ENCODE results near the gene LGALS4. TPM values are rescaled to one million over a fixed set of nuclear protein-coding genes. Genes with fewer than 3 reads are reported as not detected.
"Not testable (repeated sequence)": the region's sequence is repeated elsewhere in the genome, so short reads cannot be mapped to it uniquely, and the experiment has no call there.

The LGALS4 gene
- total RNA-seq, 1 experiment from 2014 or later, result 0.52 TPM

GRCh38 chr19:38799104-38799503, 13.6 kb downstream of the LGALS4 start:
- Histone ChIP-seq H3K4me1 (ENCODE audit: low read length) (peaks cover 3% of the 10 kb centered on the region; the same call in 1 of the 2 replicates), H3K9me2 (replicated peaks; ENCODE audit: insufficient read depth, low read length) (no peaks in the 10 kb centered on the region), H3K79me2 (ENCODE audit: low read length) (no peaks in the 10 kb centered on the region), H3K9ac (ENCODE audit: low read length) (no peak overlapping the region), H4K20me1 (ENCODE audit: insufficient read depth, low read depth, low read length) (no peaks in the 10 kb centered on the region), H3K9me3 (ENCODE audit: low read length) (no peaks in the 10 kb centered on the region), H3K4me3 (ENCODE audit: low read length) (no peak overlapping the region), H3K27me3 (ENCODE audit: low read length) (no peaks in the 10 kb centered on the region), H3K4me2 (ENCODE audit: low read depth, low read length, poor library complexity, severe bottlenecking) (no peak overlapping the region), H3K36me3 (ENCODE audit: insufficient read depth, low read length) (no peaks in the 10 kb centered on the region), H2AFZ (ENCODE audit: low read length) (no peak overlapping the region), H3K27ac (ENCODE audit: low read length) (no peak overlapping the region)
- no peak for DNase-seq

DNA sequence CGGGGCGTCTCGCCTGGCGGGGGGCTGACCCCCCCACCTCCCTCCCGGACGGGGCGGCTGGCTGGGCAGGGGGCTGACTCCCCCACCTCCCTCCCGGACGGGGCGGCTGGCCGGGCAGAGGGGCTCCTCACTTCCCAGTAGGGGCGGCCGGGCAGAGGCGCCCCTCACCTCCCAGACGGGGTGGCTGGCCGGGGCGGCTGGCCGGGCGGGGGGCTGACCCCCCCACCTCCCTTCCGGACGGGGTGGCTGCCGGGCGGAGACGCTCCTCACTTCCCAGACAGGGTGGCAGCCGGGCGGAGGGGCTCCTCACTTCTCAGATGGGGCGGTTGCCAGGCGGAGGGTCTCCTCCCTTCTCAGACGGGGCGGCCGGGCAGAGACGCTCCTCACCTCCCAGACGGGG, 15.0 kb downstream of the LGALS4 start:
- H4K20me1 ChIP-seq (ENCODE audit: insufficient read depth, low read depth, low read length); DNase-seq; H3K4me1 ChIP-seq (ENCODE audit: low read length); H3K9ac ChIP-seq (ENCODE audit: low read length); H3K9me2 ChIP-seq (replicated peaks; ENCODE audit: insufficient read depth, low read length); H3K4me3 ChIP-seq (ENCODE audit: low read length); H3K27me3 ChIP-seq (ENCODE audit: low read length); H2AFZ ChIP-seq (ENCODE audit: low read length); H3K27ac ChIP-seq (ENCODE audit: low read length); H3K79me2 ChIP-seq (ENCODE audit: low read length); H3K4me2 ChIP-seq (ENCODE audit: low read depth, low read length, poor library complexity, severe bottlenecking); H3K36me3 ChIP-seq (ENCODE audit: insufficient read depth, low read length); H3K9me3 ChIP-seq (ENCODE audit: low read length): not testable (repeated sequence)

DNA sequence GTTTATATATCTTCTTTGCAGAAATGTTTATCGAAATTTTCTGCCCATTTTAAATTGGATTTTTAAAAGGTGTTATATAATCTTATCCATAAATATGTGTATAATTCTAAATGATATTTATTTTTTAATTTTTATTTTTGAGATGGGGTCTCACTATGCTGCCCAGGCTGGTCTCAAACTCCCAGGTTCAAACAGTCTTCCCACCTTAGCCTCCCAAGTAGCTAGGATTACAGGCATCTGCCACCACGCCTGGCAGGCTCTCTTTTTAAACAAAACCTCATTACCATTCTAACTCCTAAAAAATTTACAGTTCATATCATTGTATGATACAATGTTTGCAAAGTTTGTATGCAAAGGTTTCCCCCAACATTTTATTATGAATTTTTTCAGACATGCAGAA, 16.6 kb downstream of the LGALS4 start:
- Histone ChIP-seq H3K4me3 (ENCODE audit: low read length) (no peak overlapping the region), H4K20me1 (ENCODE audit: insufficient read depth, low read depth, low read length) (no peaks in the 10 kb centered on the region), H3K4me1 (ENCODE audit: low read length) (peaks cover 3% of the 10 kb centered on the region; the same call in 1 of the 2 replicates), H3K27ac (ENCODE audit: low read length) (no peak overlapping the region), H3K9me3 (ENCODE audit: low read length) (no peaks in the 10 kb centered on the region), H3K9me2 (replicated peaks; ENCODE audit: insufficient read depth, low read length) (no peaks in the 10 kb centered on the region), H3K9ac (ENCODE audit: low read length) (no peak overlapping the region), H3K4me2 (ENCODE audit: low read depth, low read length, poor library complexity, severe bottlenecking) (no peak overlapping the region), H3K79me2 (ENCODE audit: low read length) (no peaks in the 10 kb centered on the region), H3K27me3 (ENCODE audit: low read length) (no peaks in the 10 kb centered on the region), H2AFZ (ENCODE audit: low read length) (no peak overlapping the region), H3K36me3 (ENCODE audit: insufficient read depth, low read length) (no peaks in the 10 kb centered on the region)
- DNase-seq, result no peak

GRCh38 chr19:38795549-38795948, 17.2 kb downstream of the LGALS4 start:
- H3K9ac ChIP-seq (ENCODE audit: low read length), result no peak overlapping the region
- H2AFZ ChIP-seq (ENCODE audit: low read length), result no peak overlapping the region
- H3K36me3 ChIP-seq (ENCODE audit: insufficient read depth, low read length), result no peaks in the 10 kb centered on the region
- H3K9me3 ChIP-seq (ENCODE audit: low read length), result no peaks in the 10 kb centered on the region
- peaks cover 3% of the 10 kb centered on the region; the same call in 1 of the 2 replicates for H3K4me1 ChIP-seq (ENCODE audit: low read length)
- no peaks in the 10 kb centered on the region for H3K9me2 ChIP-seq (replicated peaks; ENCODE audit: insufficient read depth, low read length)
- no peaks in the 10 kb centered on the region for H3K27me3 ChIP-seq (ENCODE audit: low read length)
- H4K20me1 ChIP-seq (ENCODE audit: insufficient read depth, low read depth, low read length), result no peaks in the 10 kb centered on the region
- no peak for DNase-seq
- H3K27ac ChIP-seq (ENCODE audit: low read length), result no peak overlapping the region
- no peaks in the 10 kb centered on the region for H3K79me2 ChIP-seq (ENCODE audit: low read length)
- no peak overlapping the region for H3K4me2 ChIP-seq (ENCODE audit: low read depth, low read length, poor library complexity, severe bottlenecking)
- no peak overlapping the region for H3K4me3 ChIP-seq (ENCODE audit: low read length)

- H3K4me2 ChIP-seq (ENCODE audit: low read depth, low read length, poor library complexity, severe bottlenecking), result no peak overlapping the region
- no peak overlapping the region for H3K9ac ChIP-seq (ENCODE audit: low read length)
- H3K79me2 ChIP-seq (ENCODE audit: low read length), result no peaks in the 10 kb centered on the region
- no peaks in the 10 kb centered on the region for H3K27me3 ChIP-seq (ENCODE audit: low read length)
- no peaks in the 10 kb centered on the region for H4K20me1 ChIP-seq (ENCODE audit: insufficient read depth, low read depth, low read length)
- H3K4me3 ChIP-seq (ENCODE audit: low read length), result no peak overlapping the region
- no peak overlapping the region for H2AFZ ChIP-seq (ENCODE audit: low read length)
- H3K27ac ChIP-seq (ENCODE audit: low read length), result no peak overlapping the region
- H3K36me3 ChIP-seq (ENCODE audit: insufficient read depth, low read length), result no peaks in the 10 kb centered on the region
- H3K9me3 ChIP-seq (ENCODE audit: low read length), result no peaks in the 10 kb centered on the region
- no peaks in the 10 kb centered on the region for H3K9me2 ChIP-seq (replicated peaks; ENCODE audit: insufficient read depth, low read length)
- no peak for DNase-seq
- H3K4me1 ChIP-seq (ENCODE audit: low read length), result peaks cover 3% of the 10 kb centered on the region; the same call in 1 of the 2 replicates
Measured at GRCh38 chr19:38793671-38794070, 19.1 kb downstream of the LGALS4 start.

DNA sequence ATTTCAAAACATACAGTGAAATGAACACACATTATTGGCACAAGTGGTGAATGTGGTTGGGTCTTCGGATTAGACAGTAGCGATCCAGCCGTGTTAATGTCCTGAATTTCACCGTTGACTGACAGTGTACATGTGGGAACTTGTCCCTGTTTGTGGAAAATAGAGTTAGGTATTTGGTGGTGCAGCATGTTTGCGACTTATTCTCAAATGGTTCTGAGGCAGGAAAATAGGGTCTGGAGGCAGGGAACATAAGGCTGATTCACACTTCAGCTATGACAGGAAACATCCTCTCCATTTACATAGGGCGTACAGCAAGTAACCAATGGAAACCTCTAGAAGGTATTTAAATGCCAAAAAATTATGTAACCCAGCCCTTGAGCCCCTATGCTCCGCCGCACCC, 19.6 kb downstream of the LGALS4 start:
- Histone ChIP-seq H3K36me3 (ENCODE audit: insufficient read depth, low read length) (no peaks in the 10 kb centered on the region), H3K9ac (ENCODE audit: low read length) (no peak overlapping the region), H3K9me3 (ENCODE audit: low read length) (no peaks in the 10 kb centered on the region), H3K27me3 (ENCODE audit: low read length) (no peaks in the 10 kb centered on the region), H3K27ac (ENCODE audit: low read length) (no peak overlapping the region), H3K4me2 (ENCODE audit: low read depth, low read length, poor library complexity, severe bottlenecking) (no peak overlapping the region), H4K20me1 (ENCODE audit: insufficient read depth, low read depth, low read length) (no peaks in the 10 kb centered on the region), H3K4me1 (ENCODE audit: low read length) (peaks cover 3% of the 10 kb centered on the region; the same call in 1 of the 2 replicates), H3K9me2 (replicated peaks; ENCODE audit: insufficient read depth, low read length) (no peaks in the 10 kb centered on the region), H3K79me2 (ENCODE audit: low read length) (no peaks in the 10 kb centered on the region), H3K4me3 (ENCODE audit: low read length) (no peak overlapping the region), H2AFZ (ENCODE audit: low read length) (no peak overlapping the region)
- DNase-seq, result no peak

DNA sequence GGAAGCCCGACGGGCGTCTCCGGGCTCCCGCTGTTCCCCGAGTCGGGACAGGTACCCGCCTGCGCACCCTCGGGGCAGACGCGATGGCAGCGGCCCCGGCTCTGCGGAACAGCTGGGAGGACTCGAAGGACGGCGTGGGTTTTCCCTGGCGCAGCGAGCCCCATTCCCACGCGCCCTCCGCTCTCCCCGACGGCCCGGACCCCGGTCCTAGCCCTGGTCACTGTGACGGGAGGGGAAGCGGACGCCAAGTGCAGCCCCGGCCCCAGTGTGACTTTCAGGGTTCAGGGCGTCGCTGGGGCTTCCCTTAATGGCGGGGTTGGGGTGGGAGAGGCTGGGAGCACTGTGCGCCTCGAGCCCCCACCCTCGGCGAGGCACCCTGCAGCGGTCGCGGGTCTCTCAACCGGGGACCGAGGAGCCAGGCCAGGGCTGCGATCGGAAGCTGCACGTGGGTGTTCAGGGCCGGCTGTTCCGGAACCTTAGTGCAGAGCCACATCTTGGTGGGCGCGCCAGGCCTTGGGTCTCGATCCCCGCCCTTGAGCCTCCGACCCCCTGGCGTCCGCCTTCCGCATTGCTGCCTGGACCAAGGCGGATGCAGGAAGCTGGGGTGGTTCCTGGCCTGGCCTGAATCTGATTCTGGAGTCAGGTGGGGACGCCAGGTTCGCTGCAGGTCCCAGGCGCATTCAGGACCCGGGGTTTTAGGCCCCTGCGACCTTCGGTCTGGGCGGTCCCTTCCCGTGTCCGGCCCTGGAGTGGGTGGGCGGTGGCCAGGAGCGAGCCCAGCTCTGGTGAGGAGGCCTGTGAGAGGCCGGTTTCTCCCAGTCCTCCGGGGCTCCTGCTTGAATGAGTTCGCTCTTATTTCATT, 20.3 kb downstream of the LGALS4 start:
- Histone ChIP-seq H2AFZ (ENCODE audit: low read length) (no peak overlapping the region), H3K9ac (ENCODE audit: low read length) (no peak overlapping the region), H3K36me3 (ENCODE audit: insufficient read depth, low read length) (no peaks in the 10 kb centered on the region), H3K4me3 (ENCODE audit: low read length) (no peak overlapping the region), H3K9me2 (replicated peaks; ENCODE audit: insufficient read depth, low read length) (no peaks in the 10 kb centered on the region), H3K27me3 (ENCODE audit: low read length) (no peaks in the 10 kb centered on the region), H4K20me1 (ENCODE audit: insufficient read depth, low read depth, low read length) (no peaks in the 10 kb centered on the region), H3K4me2 (ENCODE audit: low read depth, low read length, poor library complexity, severe bottlenecking) (no peak overlapping the region), H3K27ac (ENCODE audit: low read length) (no peak overlapping the region), H3K79me2 (ENCODE audit: low read length) (no peaks in the 10 kb centered on the region), H3K4me1 (ENCODE audit: low read length) (peaks cover 3% of the 10 kb centered on the region; the same call in 1 of the 2 replicates), H3K9me3 (ENCODE audit: low read length) (no peaks in the 10 kb centered on the region)
- no peak for DNase-seq

DNA sequence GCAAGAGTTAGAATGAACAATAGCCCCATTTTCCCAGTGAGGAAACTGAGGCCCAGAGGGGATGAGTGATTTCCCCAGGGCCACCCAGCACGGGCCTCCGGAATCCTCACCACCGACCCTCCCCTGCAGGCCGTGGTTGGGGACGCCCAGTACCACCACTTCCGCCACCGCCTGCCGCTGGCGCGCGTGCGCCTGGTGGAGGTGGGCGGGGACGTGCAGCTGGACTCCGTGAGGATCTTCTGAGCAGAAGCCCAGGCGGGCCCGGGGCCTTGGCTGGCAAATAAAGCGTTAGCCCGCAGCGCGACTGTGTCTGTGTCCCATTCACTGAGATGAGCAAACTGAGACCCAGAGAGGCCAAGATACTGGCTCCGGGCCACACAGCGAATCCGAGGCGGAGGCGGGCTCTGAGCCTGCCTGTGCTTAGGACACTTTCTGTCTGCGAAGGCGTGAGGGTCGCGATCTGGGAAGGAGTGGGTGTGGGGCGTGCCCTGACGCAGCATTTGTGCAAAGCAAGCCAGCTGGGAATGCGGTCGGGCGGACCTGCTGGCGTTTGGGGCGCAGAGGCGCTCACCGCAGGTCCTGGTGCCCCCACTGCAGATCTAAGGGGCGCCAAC, 21.2 kb downstream of the LGALS4 start:
- H3K36me3 ChIP-seq (ENCODE audit: insufficient read depth, low read length); H3K27me3 ChIP-seq (ENCODE audit: low read length); H2AFZ ChIP-seq (ENCODE audit: low read length); H3K27ac ChIP-seq (ENCODE audit: low read length); H3K4me3 ChIP-seq (ENCODE audit: low read length); H3K9me3 ChIP-seq (ENCODE audit: low read length); H3K4me1 ChIP-seq (ENCODE audit: low read length); H3K79me2 ChIP-seq (ENCODE audit: low read length); H3K9ac ChIP-seq (ENCODE audit: low read length); DNase-seq; H3K9me2 ChIP-seq (replicated peaks; ENCODE audit: insufficient read depth, low read length); H4K20me1 ChIP-seq (ENCODE audit: insufficient read depth, low read depth, low read length); H3K4me2 ChIP-seq (ENCODE audit: low read depth, low read length, poor library complexity, severe bottlenecking): not testable (repeated sequence)

Data from Karpas-422 (cell line).